Amniotic epithelial cell (primary cell): ENCODE data around the gene ADGRG1.

ENCODE experiments used
- DNase-seq: peaks from one replicate; pipeline ENCODE4 v3.0.0-alpha.2; 2010; ENCODE audit warnings: low read depth

The ADGRG1 gene

GRCh38 chr16:57682809-57683635, 54.6 kb downstream of the ADGRG1 start:
- no peak for DNase-seq

- DNase-seq = no peak
These were observed 55.5 kb downstream of the ADGRG1 start for GRCh38 chr16:57683636-57684545.

GRCh38 chr16:57684626-57685358, 56.4 kb downstream of the ADGRG1 start:
- no peak for DNase-seq

GRCh38 chr16:57685633-57686032, 57.2 kb downstream of the ADGRG1 start:
- no peak for DNase-seq

- DNase-seq = no peak
These were observed 58.1 kb downstream of the ADGRG1 start for GRCh38 chr16:57686577-57686976.

GRCh38 chr16:57687363-57687929, 59.0 kb downstream of the ADGRG1 start:
- no peak for DNase-seq

- DNase-seq = no peak
These were observed 60.1 kb downstream of the ADGRG1 start for GRCh38 chr16:57688487-57688986.

- DNase-seq = no peak
These were observed 60.7 kb downstream of the ADGRG1 start for GRCh38 chr16:57688987-57689761.

- peak; percentile 72 for DNase-seq
These were observed 61.5 kb downstream of the ADGRG1 start for GRCh38 chr16:57689762-57690558.

GRCh38 chr16:57690782-57691471, 62.5 kb downstream of the ADGRG1 start:
- peak; percentile 39 for DNase-seq

- DNase-seq = no peak
These were observed 64.2 kb downstream of the ADGRG1 start for GRCh38 chr16:57692636-57693035.

GRCh38 chr16:57693550-57693949, 65.1 kb downstream of the ADGRG1 start:
- no peak for DNase-seq

- no peak for DNase-seq
These were observed 65.8 kb downstream of the ADGRG1 start for GRCh38 chr16:57694231-57694724.

GRCh38 chr16:57694725-57695679, 66.6 kb downstream of the ADGRG1 start, which contains the start of gene DRC7:
Gene DRC7, plus strand, starts transcription at chr16:57694806. Its CDS starts 3,144 bp downstream, at chr16:57697950.
- peak; percentile 67 for DNase-seq

- DNase-seq = no peak
These were observed 67.2 kb downstream of the ADGRG1 start for GRCh38 chr16:57695680-57696069.

GRCh38 chr16:57696240-57696639, 67.8 kb downstream of the ADGRG1 start:
- no peak for DNase-seq

GRCh38 chr16:57697896-57698537, 69.6 kb downstream of the ADGRG1 start:
- DNase-seq = no peak
